Kidney (tissue), 14 donors: ENCODE results near the gene UBAC2. TPM values are rescaled to one million over a fixed set of nuclear protein-coding genes. Genes with fewer than 3 reads are reported as not detected.
A peak's percentile ranks its signal among the peaks of the same experiment; 100 is the strongest.
"Not testable (repeated sequence)": the region's sequence is repeated elsewhere in the genome, so short reads cannot be mapped to it uniquely, and the experiment has no call there.

Experiments
- DNase-seq, 5 donors: peaks; one replicate each; pipeline ENCODE4 v3.0.0-alpha.2; 2013 to 2020
- FAIRE-seq: peaks from 2 replicates; lab custom pipeline; 2012; peaks lifted over from hg19 to GRCh38; lab: Jason Lieb, UNC
- H3K27ac ChIP-seq, 2 donors: one replicate each; pipeline ENCODE4 v1.7.0; 2013; ENCODE audit warnings: low read depth in 2 of 2, low read length in 2 of 2, inconsistent platforms in 1 of 2
- H3K27me3 ChIP-seq: one replicate; pipeline ENCODE4 v1.7.1; 2013; ENCODE audit warnings: low read length, inconsistent platforms; ENCODE audit not compliant: control insufficient read depth, insufficient read depth
- H3K36me3 ChIP-seq, 3 donors: one replicate each; pipeline versions ENCODE4 v1.7.0 to v1.7.1; 2013; ENCODE audit warnings: low read length in 3 of 3, control low read depth in 1 of 3, inconsistent platforms in 1 of 3; ENCODE audit not compliant: insufficient read depth in 3 of 3, control insufficient read depth in 2 of 3
- H3K4me1 ChIP-seq, 3 donors: one replicate each; pipeline versions ENCODE4 v1.7.0 to v1.7.1; 2013; ENCODE audit warnings: low read length in 3 of 3, inconsistent platforms in 1 of 3, low read depth in 1 of 3; ENCODE audit not compliant: control insufficient read depth in 2 of 3, insufficient read depth in 2 of 3
- H3K4me3 ChIP-seq, 3 donors: one replicate each; pipeline versions ENCODE4 v1.7.0 to v1.8.1; 2013; ENCODE audit warnings: low read length in 3 of 3, control low read depth in 1 of 3, inconsistent platforms in 1 of 3
- H3K9ac ChIP-seq, 3 donors: one replicate each; pipeline versions ENCODE4 v1.7.0 to v1.7.1; 2013; ENCODE audit warnings: low read length in 3 of 3, control low read depth in 1 of 3, inconsistent platforms in 1 of 3
- H3K9me3 ChIP-seq, 3 donors: one replicate each; pipeline versions ENCODE4 v1.7.0 to v1.7.1; 2013; ENCODE audit warnings: low read length in 3 of 3, control low read depth in 1 of 3, inconsistent platforms in 1 of 3; ENCODE audit not compliant: control insufficient read depth in 2 of 3, insufficient read depth in 1 of 3
- intact Hi-C: fragments of 100-400 bp; cut with DNase I; formaldehyde crosslinking; loops from one replicate; pipeline ENCODE4 v1.11.1; 2022
- polyA plus RNA-seq: library from polyadenylated mRNA; stranded (reverse); fragments of 350-450 nt; fragmentation: Illumina TruSeq; extraction: RNeasy Lipid Tissue Mini Kit (QIAGEN cat#74804); gene quantifications from one replicate; pipeline ENCODE4 v1.2.3, GENCODE V29; 2014; ENCODE audit warnings: low read depth, low replicate concordance; ENCODE audit not compliant: insufficient read depth
- total RNA-seq: library from RNA; stranded (reverse); fragmentation: NEBNext Ultra II Directional; extraction: Animal tissue kit (Norgen Biotek cat#: 25700); gene quantifications from one replicate; pipeline ENCODE4 v1.2.1, GENCODE V29; 2021
- TF ChIP-seq, protein P1 (sequence below): IDR thresholded peaks from 3 replicates; pipeline ENCODE4 v1.5.1; 2012; ENCODE audit warnings: mild to moderate bottlenecking, moderate library complexity, borderline replicate concordance; ENCODE audit not compliant: insufficient read depth; ENCODE audit errors: extremely low read depth
- donor health status: control.
- donor health status: control.
- donor health status: control.
- donor health status: control.
- donor health status: control.
- donor health status: DM: yes; HTN: yes; CAD: no.
- donor health status: Normal renal cell carcinoma (clear cell type).

UBAC2 gene
- total and polyA plus RNA-seq, 2 donors from 2014 or later, result 61.8 to 77.5 TPM

DNA sequence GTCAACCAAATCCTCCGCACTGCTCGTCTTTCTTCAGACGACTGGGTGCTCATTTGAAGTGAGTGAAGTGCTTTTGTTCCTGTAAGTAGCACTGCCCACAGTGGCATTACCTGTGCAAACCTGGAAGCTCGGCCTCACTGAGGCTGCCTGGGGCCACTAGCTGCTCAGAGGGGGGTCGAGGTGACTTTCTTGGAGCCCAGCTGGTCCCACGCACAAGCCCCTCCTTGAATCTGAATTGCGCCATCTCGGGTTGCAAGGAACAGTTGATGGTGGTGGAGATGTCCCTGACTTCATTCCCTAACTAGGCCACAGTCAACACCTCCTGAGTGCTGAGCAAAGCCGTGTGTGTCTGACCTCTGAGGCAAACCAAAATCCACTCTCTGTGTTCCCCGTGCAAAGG lies 185.8 kb downstream of the UBAC2 start:
- Histone ChIP-seq H3K9ac (no peak overlapping the region), H3K4me3 (no peak overlapping the region), H3K36me3 (peaks cover 0 to 12% (median 8%) of the 10 kb centered on the region in 3 donors), H3K27ac (no peak overlapping the region), H3K9me3 (no peaks in the 10 kb centered on the region), H3K27me3 (no peaks in the 10 kb centered on the region), H3K4me1 (peaks cover 0 to 2% (median 0%) of the 10 kb centered on the region in 3 donors)
- FAIRE-seq (no peak), DNase-seq (no peak)
- TF ChIP-seq, protein P1, sequence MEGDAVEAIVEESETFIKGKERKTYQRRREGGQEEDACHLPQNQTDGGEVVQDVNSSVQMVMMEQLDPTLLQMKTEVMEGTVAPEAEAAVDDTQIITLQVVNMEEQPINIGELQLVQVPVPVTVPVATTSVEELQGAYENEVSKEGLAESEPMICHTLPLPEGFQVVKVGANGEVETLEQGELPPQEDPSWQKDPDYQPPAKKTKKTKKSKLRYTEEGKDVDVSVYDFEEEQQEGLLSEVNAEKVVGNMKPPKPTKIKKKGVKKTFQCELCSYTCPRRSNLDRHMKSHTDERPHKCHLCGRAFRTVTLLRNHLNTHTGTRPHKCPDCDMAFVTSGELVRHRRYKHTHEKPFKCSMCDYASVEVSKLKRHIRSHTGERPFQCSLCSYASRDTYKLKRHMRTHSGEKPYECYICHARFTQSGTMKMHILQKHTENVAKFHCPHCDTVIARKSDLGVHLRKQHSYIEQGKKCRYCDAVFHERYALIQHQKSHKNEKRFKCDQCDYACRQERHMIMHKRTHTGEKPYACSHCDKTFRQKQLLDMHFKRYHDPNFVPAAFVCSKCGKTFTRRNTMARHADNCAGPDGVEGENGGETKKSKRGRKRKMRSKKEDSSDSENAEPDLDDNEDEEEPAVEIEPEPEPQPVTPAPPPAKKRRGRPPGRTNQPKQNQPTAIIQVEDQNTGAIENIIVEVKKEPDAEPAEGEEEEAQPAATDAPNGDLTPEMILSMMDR, result no peak
- intact Hi-C loops, result no loop called here

DNA sequence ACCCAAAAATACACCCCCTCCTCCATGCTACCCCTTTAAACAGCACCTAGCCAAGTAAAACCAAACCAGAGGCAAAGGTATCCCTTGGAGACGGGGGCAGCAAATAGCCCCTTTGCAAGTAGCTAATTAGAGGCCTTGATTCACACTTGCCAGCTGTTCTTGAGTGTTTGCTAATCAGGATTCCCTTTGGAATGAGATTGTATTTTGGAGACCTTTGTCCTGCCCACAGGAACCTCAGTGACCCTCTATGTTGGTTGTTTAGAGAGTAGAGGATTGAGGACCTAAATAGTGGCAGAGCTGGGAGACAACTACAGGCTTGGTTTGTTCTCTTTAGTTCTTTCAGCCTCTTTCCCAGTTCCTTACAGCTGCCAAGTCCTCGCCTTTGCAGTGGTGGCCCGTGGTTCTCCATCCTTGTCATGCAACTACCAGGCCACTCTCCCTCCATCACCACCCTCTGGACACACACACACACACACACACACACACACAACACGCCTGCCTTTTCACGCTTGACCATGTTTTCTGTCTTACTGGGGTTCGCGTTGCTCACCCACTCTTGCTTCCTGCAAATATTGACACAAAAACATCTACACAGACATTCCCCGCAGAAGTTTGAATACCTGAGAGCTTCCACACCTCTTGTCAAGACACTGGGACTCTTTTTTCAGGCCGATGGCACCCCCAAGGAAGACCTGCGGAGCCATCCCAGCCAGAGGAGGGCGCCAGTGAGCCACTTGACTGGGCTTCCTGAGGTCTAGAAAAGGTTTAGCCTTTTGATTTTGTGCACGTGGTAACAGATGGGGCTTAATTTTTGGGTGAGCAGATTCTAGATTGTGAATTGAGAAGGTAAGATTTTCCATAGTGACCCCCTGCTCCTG lies 186.5 kb downstream of the UBAC2 start:
- peaks cover 0 to 12% (median 8%) of the 10 kb centered on the region in 3 donors for H3K36me3 ChIP-seq
- no peaks in the 10 kb centered on the region for H3K27me3 ChIP-seq
- intact Hi-C loops, result no loop called here
- FAIRE-seq (no peak), DNase-seq (no peak)
- H3K4me1 ChIP-seq, result peaks cover 0 to 2% (median 0%) of the 10 kb centered on the region in 3 donors
- TF ChIP-seq, protein P1, result peak; percentile 50
- H3K9ac ChIP-seq, result no peak overlapping the region
- H3K27ac ChIP-seq, result no peak overlapping the region
- H3K4me3 ChIP-seq, result no peak overlapping the region
- no peaks in the 10 kb centered on the region for H3K9me3 ChIP-seq

DNA sequence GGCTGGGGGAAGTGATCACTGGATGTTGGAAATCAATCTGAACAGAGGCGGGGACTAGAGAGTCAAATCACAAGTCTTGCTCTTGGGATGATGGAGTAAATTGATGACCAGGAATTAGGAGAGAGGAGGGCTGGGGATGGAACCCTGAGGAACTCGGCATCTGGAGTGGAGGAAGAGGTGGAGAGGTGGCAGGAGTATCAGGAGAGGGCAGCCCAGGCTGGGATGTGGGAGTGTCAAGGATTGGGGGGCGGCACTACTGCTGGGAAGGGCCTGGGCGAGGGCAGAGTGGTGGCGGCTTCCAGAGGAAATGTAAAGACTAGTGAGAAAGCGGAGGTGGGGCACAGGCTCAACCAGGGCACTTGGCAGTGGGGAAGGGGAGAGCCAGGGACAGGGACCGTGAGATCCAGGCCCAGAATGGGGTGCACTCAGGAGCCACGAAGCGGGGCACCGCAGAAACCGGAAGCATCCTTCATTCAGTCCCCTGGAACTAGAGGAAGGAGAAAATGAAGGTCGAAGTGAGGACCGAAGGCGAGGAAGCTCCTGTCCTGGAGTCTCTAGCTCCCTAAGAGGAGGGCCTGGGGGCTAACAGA lies 187.8 kb downstream of the UBAC2 start:
- Histone ChIP-seq H3K9me3 (no peaks in the 10 kb centered on the region), H3K27ac (no peak overlapping the region), H3K4me1 (peaks cover 0 to 2% (median 0%) of the 10 kb centered on the region in 3 donors), H3K4me3 (no peak overlapping the region), H3K27me3 (no peaks in the 10 kb centered on the region), H3K36me3 (peaks cover 0 to 12% (median 8%) of the 10 kb centered on the region in 3 donors), H3K9ac (no peak overlapping the region)
- DNase-seq (peak in 1 of 5 donors; percentile 50), FAIRE-seq (no peak)
- TF ChIP-seq, protein P1, result no peak
- intact Hi-C loops, result no loop called here

DNA sequence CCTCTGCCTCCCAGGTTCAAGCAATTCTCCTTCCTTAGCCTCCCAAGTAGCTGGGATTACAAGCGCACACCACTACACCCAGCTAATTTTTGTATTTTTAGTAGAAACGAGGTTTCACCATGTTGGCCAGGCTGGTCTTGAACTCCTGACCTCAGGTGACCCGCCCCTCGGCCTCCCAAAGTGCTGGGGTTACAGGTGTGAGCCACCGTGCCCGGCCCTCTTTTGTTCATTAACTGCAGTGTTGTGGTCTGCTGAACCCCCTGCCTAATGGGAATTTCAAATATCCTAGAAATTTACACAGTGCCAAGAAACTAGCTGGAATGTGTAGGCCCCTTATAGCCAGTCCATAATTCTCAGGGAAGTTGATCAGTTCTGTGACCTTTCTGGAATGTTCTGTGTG lies 188.4 kb downstream of the UBAC2 start:
- H3K36me3 ChIP-seq, result peaks cover 0 to 12% (median 8%) of the 10 kb centered on the region in 3 donors
- FAIRE-seq, H3K9ac ChIP-seq, H3K27ac ChIP-seq, H3K4me3 ChIP-seq, H3K9me3 ChIP-seq, H3K27me3 ChIP-seq, intact Hi-C loops, H3K4me1 ChIP-seq: not testable (repeated sequence)
- DNase-seq, result peak in 1 of 5 donors; percentile 19
